CD4-positive, alpha-beta T cell treated with Interleukin-21 for 1 hour (primary cell): Measurements from ENCODE around the gene PCK1.

ENCODE experiments used
- DNase-seq: peaks from one replicate; pipeline ENCODE4 v3.0.0-alpha.2; 2020

The PCK1 gene

DNA sequence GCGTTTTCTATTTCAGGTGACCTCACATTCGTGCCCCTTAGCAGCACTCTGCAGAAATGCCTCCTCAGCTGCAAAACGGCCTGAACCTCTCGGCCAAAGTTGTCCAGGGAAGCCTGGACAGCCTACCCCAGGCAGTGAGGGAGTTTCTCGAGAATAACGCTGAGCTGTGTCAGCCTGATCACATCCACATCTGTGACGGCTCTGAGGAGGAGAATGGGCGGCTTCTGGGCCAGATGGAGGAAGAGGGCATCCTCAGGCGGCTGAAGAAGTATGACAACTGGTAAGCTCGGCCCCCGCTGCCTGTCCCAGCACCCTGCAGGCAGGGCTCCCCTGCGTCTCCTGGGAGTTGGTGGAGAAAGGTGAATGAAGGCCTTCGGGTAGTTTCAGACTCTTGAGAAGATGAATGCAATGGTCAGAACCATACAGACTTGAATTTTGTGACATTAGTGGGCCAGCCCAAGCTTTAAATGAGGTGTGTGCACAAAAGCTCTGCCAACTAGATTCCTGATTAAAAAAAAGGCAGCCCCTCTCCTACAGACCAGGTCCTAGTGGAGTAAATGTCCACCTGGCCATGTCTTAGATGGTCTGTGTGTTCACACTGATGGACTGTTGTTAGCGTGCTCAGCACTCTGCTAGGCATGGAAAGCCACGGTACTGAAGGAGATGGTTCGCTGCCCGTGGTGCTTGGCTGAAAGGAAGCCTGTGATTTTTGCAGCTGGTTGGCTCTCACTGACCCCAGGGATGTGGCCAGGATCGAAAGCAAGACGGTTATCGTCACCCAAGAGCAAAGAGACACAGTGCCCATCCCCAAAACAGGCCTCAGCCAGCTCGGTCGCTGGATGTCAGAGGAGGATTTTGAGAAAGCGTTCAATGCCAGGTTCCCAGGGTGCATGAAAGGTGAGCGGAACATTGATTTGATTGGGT lies 708 bp downstream of the PCK1 start:
- no peak for DNase-seq

DNA sequence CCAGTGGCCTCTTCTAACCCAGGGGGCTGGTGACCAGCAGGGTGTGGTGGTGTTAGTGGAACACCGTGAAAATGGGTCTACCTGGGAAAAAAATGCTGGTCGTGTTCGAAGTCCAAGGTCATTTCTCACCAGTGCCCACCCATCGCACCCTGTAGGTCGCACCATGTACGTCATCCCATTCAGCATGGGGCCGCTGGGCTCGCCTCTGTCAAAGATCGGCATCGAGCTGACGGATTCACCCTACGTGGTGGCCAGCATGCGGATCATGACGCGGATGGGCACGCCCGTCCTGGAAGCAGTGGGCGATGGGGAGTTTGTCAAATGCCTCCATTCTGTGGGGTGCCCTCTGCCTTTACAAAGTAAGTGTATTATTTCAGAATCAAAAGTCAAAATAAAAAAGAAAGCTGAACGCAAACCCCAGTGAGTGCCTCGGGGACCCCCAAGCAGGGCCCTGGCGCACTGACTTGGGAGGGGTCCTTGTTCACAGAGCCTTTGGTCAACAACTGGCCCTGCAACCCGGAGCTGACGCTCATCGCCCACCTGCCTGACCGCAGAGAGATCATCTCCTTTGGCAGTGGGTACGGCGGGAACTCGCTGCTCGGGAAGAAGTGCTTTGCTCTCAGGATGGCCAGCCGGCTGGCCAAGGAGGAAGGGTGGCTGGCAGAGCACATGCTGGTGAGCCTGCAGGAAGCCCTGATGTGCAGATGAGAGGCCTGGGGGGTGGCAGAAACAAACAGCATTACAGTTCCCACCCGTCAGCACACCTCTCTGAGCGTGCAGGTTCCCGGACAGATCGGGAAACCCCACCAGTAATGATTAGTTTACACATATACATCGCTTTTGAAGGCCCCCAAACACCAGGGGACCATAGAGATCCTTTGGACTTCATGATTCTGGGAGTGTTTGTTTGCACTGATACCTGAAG lies 1.9 kb downstream of the PCK1 start:
- DNase-seq: no peak

DNA sequence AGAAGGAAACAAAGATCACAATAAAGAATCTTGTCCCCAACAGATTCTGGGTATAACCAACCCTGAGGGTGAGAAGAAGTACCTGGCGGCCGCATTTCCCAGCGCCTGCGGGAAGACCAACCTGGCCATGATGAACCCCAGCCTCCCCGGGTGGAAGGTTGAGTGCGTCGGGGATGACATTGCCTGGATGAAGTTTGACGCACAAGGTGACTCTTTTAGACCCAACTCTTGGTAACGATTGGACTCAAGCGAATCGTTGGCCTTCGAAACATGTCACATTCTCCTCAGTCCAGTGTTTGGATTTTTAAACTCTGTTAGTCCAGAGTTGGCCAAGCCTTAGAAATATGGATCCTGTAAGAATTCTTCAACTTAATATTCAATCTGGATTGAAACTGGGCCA lies 2.6 kb downstream of the PCK1 start:
- no peak for DNase-seq

DNA sequence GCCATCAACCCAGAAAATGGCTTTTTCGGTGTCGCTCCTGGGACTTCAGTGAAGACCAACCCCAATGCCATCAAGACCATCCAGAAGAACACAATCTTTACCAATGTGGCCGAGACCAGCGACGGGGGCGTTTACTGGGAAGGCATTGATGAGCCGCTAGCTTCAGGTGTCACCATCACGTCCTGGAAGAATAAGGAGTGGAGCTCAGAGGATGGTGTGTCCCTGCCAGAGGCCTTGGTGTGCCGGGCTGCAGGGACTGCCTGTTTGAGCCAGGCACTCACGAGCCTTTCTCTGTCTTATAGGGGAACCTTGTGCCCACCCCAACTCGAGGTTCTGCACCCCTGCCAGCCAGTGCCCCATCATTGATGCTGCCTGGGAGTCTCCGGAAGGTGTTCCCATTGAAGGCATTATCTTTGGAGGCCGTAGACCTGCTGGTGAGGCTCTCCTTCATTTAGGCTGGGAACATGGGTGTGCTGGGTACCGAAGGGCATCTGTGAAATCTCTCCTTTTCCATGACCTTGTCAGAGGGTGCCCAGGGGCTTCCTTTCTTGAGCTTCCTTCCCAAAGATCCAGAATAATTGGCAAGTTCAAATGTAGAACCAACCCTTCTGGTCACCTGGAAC lies 3.4 kb downstream of the PCK1 start:
- DNase-seq: no peak

DNA sequence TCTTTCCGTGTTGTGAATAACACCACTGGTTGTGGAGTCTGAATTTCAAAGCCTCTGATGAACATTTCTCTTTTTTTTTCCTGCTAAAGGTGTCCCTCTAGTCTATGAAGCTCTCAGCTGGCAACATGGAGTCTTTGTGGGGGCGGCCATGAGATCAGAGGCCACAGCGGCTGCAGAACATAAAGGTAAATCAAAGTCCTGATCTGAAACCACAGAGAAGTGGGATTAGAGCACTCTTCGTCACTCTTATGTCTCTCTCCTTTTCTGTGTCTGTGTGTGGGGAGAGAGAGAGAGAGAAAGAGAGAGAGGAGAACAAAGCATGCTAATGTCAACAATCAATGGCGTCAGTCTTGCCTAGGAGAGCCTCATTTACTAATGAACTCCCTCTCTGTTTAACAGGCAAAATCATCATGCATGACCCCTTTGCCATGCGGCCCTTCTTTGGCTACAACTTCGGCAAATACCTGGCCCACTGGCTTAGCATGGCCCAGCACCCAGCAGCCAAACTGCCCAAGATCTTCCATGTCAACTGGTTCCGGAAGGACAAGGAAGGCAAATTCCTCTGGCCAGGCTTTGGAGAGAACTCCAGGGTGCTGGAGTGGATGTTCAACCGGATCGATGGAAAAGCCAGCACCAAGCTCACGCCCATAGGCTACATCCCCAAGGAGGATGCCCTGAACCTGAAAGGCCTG lies 4.2 kb downstream of the PCK1 start:
- DNase-seq: no peak

DNA sequence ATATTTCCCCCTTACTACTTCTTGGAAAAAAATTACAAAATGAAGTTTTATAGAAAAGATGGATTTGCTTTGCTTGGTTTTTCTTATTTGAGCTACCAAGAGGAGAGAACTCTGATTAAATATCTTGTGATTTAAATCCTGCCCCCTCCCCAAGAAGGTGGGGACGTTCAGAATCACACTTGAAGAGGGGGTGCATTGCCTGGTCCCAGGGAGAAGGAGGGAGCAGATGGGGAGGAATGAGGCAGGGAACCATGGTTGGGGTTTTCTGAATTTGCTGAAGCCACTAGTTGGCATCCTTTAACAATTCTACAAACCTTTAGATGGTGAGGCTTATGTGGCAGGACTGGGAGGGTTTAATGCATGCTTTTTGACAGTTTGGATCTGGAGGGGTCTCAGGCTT lies 5.5 kb downstream of the PCK1 start:
- DNase-seq: no peak

DNA sequence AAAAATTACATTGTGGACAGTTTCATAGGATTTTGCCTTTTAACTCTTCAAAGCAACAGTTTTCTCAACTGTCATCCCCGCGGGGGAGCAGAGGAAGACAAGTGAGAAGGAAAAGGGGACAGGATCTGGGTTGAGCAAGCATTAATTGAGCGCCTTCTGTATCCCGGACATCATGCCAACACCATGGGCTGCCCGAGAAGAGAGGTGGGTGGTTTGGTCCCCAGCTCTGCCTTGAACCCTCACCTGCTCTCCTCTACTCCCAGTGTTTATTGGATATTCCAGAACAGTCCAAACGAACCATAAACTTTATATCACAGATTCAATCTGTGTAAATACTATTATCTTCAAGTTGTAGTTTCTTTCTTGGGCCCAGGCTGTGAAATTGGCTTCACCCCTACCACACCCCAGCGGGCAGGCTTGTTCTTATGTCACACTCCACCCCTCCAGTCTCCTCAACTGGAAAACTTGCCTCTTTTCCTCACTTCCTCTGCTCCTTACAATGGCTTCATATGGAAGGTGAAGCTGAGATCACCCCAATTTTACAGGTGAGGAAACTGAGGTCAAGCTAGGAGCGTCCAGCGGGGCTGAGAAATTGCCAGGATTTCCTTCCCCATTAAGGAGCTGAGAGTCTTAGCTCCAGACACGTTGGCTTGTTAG lies 6.0 kb downstream of the PCK1 start:
- DNase-seq: no peak

DNA sequence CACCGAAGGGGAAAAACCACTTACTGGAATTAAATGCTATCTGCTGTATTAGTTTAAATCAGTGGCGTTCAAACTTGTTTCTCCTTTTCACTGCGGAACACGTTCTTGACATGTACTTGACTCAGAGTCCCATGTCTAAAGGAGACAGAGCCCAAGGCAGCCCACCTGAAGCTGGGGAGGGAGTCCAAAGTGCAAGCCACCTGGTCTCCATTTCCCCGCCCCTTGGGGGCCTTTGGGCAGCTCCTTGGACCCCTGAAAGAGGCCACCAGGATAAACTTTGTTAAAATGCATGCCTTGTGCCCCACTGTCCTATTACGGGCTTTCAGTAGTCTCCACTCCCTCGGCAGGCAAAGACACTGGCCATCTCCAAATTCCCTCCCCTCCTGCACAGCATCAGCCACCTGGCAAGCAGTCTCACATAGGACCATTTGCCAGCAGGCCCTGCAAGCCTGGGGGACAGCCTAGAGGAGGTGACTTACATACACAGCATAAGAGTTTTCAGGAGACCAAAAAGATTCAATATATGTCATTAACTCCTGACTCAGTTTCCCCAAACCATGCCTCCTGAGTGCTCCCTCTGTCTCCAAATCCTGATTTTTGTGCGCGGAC lies 6.7 kb downstream of the PCK1 start:
- no peak for DNase-seq

DNA sequence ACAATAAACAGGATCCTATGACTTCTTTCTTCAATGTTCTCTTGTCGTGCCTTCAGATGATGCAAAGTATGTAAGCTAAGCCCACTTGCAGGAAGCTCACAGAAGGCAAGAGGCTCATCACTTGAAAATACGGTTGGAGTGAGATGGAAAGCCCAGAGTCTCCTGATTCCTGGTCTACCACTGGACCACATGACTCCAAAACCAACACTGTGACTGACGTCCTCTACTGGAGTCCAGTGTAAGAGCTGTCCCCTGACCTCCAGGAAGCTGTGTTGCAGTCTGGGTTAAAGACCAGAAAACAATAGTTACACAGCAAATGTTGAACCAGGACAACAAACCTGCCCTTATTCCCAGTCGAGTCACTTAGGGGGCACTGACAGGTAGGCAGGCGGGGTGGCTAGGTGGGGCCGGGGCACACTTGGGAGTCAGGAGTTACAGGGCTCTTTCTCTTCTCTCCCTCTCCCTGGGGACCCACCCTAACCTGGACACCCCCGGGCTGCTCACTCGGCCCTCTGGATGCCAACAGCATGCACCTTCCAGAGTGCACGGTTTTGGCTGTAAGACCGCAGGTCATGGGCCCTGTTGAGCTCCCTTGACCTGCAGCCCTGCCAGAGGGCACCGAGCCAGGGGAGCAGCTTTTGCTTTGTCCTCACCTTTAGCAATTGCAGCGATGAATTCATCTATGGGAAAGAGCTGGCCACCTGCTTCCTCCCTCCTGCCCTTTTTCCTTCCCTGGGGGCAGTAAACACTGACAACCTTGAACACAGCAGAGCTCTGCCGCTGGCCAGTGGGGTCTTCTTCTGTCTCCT lies 7.4 kb downstream of the PCK1 start:
- DNase-seq: no peak

DNA sequence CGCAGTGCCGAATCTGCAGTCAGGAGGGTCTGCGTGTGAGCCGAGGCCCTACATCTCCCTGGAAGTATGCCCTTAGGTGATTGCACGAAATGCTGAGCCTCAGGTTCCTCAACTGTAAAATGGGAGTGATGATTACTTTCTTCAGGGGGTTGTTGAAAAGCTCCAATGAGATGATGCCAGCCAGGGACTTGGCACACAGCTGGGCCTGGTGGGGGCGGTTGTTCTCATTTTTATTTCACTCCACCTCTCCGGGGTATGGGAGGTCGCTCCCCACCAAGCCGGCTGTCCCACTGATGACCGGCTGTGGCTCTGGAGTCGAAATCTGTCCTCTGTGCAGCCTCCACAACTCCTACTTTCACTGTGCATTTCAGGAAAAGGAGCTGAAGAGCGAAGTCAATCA lies 8.1 kb downstream of the PCK1 start:
- no peak for DNase-seq

DNA sequence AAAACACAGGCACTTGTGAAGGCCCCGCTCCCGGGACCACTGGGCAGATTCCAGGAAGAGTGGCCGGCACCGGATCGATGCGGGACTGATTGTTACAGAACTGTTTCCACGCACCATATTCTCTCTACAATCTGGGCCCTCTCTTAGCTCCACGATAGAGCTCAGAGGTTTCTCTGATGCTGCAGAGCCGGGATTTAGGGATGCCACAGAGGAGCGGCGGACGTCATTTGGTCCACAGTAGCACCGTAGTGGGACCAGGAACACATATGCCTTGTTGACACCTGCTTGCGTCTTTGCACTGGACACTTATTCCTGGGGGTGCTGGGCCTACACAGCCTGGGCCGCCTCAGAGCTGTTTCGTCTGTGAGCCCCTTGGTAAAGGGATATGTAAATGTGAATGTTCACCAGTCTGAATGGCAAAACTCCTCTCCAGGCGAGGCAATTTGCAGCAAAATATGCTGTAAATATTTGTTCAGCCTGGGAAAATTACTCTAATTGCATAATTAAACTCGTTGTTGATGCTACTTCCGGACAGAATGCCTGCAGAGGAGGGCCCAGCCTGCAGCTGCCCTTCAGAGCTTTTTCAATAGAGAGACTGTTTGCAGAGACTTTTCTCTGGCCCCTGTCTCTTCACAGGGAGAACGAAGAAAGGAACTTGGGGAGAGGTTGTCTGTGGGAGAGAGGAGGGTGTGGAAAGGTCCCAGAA lies 9.4 kb downstream of the PCK1 start:
- no peak for DNase-seq

DNA sequence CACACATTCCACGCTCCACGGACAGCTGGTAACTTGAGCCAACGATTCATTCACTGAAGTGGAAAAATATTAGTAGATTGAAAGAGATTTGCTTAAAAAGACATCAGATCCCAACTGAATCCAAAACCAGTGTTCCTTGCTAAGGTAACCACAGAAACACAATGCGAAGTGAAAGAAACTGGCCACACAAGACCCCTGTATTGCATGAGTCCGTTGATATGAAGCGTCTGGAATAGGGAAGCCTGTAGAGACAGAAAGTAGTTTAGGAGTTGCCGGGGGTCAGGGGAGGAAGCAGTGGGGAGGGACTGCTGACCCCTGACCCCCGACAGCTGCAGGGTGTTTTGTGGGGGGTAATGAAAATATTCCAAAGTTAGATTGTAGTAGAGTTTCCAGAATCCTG lies 10.0 kb downstream of the PCK1 start:
- DNase-seq: no peak

DNA sequence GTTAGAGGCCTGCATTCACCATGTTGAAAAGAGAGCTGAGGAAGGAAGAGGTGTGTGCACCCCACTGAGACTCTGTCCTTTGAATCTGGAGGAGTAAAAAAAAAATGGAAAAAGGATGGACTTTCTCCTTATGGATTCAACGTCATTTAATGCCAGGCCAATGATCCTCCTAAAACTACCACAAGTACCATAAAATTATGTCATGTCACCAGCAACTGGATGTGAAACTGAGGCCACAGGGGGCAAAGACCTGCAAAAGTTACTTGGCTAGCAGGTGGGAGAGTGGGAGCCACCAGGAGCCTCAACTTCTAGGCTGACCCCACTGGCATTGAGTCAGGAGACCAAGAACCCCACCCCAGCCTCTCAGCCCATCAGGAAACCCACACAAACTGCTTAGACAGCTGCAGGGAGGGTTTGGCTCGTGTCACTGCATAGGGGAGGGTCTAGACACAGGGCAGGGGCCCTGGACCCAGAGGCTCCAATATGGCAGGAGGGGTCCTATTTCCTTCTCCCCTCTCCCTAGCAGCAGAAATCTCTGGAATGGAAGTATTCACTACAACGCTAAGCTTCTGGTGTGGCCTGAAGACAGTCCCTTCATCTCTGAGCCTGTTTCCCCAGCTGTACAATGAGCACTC lies 11.0 kb downstream of the PCK1 start:
- DNase-seq: no peak

DNA sequence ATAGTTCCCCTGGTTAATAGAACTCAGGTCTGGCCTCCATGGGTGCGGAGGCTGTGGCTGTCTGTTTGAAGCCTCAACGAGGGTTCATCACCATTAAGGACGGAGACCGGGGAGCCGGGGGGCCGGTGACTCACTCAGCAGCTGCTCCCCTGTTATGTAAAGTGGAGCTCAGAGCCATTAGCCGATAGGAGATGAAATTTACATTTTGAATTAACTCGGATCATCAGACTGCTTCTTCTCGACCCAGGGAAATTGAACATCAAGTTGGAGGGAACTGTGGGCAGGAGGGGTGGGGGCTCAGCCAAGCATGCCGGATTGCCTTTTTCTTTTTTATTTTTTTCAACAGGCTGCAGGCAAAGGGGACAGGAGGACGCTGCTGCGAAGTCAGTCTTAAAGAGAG lies 12.3 kb downstream of the PCK1 start:
- DNase-seq: no peak

DNA sequence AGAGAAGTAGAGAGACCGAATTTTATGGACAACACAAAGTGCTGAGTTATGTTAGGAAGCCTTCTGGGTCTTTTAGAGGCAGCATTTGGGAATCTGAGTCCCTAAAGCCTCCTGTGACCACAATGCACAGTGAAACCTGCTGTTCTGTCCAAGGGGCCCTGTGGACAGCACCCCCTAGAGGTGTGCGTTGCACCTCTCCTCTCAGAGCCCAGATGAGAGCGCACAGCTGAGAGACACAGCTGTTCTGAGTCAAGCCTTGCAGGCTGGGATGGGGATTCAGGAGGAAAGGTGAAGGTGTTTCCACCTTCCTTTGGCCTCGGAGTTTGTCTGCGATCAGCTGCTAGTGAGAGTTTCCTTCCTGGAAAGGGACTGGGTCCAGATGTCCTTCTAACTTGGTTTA lies 13.0 kb downstream of the PCK1 start:
- no peak for DNase-seq

DNA sequence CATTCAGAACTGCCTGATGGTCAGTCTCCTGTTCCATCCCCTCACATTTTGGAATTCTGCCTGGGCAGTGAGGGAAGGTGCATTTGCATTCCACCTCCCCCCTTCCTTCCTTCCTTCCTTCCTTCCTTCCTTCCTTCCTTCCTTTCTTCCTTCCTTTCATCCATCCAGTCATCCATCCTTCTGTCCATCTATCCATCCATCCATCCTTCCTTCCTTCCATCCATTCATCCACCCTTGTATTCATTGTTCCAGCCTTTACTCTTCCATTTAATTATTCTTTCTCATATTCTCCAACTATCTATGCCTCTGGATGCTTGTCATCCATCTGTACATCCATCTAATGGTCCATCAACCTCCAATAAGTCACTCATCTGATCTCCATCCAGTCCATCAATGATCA lies 14.0 kb downstream of the PCK1 start:
- no peak for DNase-seq

DNA sequence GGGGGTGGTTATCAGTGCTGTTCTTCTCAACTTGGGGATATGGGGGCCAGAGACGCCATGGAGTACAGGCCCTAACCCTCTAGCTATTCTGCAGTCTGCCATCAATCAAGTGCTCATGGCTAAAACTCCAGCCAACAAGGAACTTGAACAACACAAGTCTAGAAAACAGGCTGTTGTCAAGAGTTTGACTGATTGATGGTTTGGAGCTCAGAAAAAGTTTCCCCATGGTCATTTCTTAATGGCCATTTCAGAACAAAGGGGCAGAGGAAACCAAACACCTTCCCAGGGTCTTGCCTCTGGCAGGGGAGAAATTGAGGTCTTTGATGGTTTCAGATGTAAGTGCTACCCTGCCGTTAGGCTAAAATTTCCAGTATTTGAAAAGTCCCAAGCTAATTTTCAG lies 15.1 kb downstream of the PCK1 start:
- no peak for DNase-seq

DNA sequence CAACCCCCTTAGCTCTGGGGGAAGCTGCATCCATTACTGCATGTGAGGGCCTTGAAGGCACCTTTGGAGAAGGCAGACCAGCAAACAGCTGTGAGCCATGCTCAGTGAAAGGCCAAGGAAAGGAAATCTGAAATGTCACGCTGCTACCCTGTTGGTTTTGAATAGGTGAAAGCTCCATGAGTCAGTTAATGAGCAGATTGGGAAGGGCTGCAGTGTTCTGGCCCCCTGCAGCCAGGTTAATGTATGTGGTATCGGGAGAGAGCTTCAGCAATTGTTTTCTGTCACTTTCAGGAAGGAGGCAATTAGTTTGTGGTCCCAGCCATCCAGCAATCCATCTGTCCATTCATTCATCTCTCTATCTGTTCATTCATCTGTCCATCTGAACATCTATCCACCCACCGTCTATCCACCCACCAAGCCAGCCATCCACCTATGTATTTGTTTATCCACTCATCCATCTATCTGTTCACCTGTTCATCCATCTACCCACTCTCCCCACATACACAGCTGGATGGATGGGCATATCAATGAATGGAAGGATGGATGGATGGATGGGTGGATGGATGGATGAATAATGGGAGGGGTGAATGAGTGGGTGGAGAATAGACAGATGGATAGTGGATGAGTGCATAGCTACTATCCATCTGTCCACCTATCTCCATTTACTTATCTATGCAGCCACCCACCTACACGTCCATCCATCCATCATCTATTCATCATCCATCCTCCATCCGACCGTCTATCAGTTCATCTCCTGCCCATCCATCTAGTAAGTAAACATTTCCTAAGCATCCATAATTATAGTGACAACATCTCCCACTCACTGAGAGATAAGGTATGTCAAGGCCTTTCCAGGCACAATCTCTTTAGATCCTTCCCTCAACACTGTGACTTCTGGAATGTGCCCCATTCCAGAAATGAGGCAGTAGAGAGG lies 16.0 kb downstream of the PCK1 start:
- no peak for DNase-seq
